CD14-positive monocyte (primary cell): Measurements from ENCODE around the gene SLC24A4. TPM values are rescaled to one million over a fixed set of nuclear protein-coding genes. Genes with fewer than 3 reads are reported as not detected.

ENCODE experiments used
- DNase-seq, 3 donors: peaks; one replicate each; pipeline ENCODE4 v3.0.0-alpha.2; 2011 to 2022
- H2AFZ ChIP-seq: 2 replicates; pipeline ENCODE4 v1.6.0; 2012; ENCODE audit warnings: mild to moderate bottlenecking, low read depth, low read length, inconsistent platforms; ENCODE audit not compliant: insufficient read depth, poor library complexity, severe bottlenecking
- H3K27ac ChIP-seq, 2 donors: 1 replicate in 1 of 2; 2 replicates in 1 of 2; pipeline ENCODE4 v1.5.1; 2012 to 2013; ENCODE audit warnings: low read length in 2 of 2, control low read depth in 1 of 2, inconsistent platforms in 1 of 2, low read depth in 1 of 2, mild to moderate bottlenecking in 1 of 2
- H3K27me3 ChIP-seq, 2 donors: one replicate each; pipeline versions ENCODE4 v1.6.0 to v1.6.1; 2011 to 2013; ENCODE audit warnings: low read length in 2 of 2; ENCODE audit not compliant: control insufficient read depth in 2 of 2, insufficient read depth in 2 of 2
- H3K36me3 ChIP-seq, 2 donors: replicated peaks in 1 of 2; 1 replicate in 1 of 2; 2 replicates in 1 of 2; pipeline versions ENCODE4 v1.5.1 to v1.6.1; 2012 to 2013; ENCODE audit warnings: low read length in 2 of 2, control low read depth in 1 of 2, inconsistent platforms in 1 of 2, mild to moderate bottlenecking in 1 of 2; ENCODE audit not compliant: insufficient read depth in 2 of 2, control insufficient read depth in 1 of 2
- H3K4me1 ChIP-seq, 2 donors: 1 replicate in 1 of 2; 2 replicates in 1 of 2; pipeline versions ENCODE4 v1.5.1 to v1.6.1; 2012 to 2013; ENCODE audit warnings: low read length in 2 of 2, control low read depth in 1 of 2, inconsistent platforms in 1 of 2, mild to moderate bottlenecking in 1 of 2, moderate library complexity in 1 of 2; ENCODE audit not compliant: insufficient read depth in 2 of 2, control insufficient read depth in 1 of 2
- H3K4me2 ChIP-seq: replicated peaks from 2 replicates; pipeline ENCODE3; 2012; ENCODE audit warnings: low read length, moderate library complexity, mild to moderate bottlenecking; ENCODE audit not compliant: poor library complexity, severe bottlenecking; ENCODE audit errors: extremely low read depth
- H3K4me3 ChIP-seq, 3 experiments: fragments of 200-600 bp in 1 of 3; sonication (generic) in 1 of 3; replicated peaks in 1 of 3; 1 replicate in 2 of 3; 2 replicates in 1 of 3; pipeline ENCODE4 v1.5.1; 2011 to 2013; ENCODE audit warnings: low read length in 3 of 3, mild to moderate bottlenecking in 3 of 3, control low read depth in 2 of 3, low read depth in 2 of 3, inconsistent platforms in 1 of 3, moderate library complexity in 1 of 3
- H3K79me2 ChIP-seq: 2 replicates; pipeline ENCODE4 v1.6.0; 2012; ENCODE audit warnings: mild to moderate bottlenecking, control low read depth, inconsistent platforms, low read length, moderate library complexity; ENCODE audit not compliant: insufficient read depth
- H3K9ac ChIP-seq: 2 replicates; pipeline ENCODE4 v1.6.0; 2017; ENCODE audit warnings: low read length, mild to moderate bottlenecking; ENCODE audit not compliant: insufficient read depth, poor library complexity, severe bottlenecking
- H3K9me3 ChIP-seq, 2 donors: replicated peaks in 1 of 2; 1 replicate in 1 of 2; 2 replicates in 1 of 2; pipeline versions ENCODE4 v1.5.1 to v1.6.1; 2012 to 2013; ENCODE audit warnings: low read length in 2 of 2, control low read depth in 1 of 2; ENCODE audit not compliant: control insufficient read depth in 1 of 2, insufficient read depth in 1 of 2
- H4K20me1 ChIP-seq: 2 replicates; pipeline ENCODE4 v1.6.0; 2012; ENCODE audit warnings: mild to moderate bottlenecking, low read length, control low read depth, moderate library complexity; ENCODE audit not compliant: insufficient read depth
- H3K27ac Mint-ChIP-seq, 7 donors: one replicate each; pipeline ENCODE4 v1.8.0; 2020; ENCODE audit warnings: mild to moderate bottlenecking in 7 of 7, mixed read lengths in 7 of 7, moderate library complexity in 6 of 7, inconsistent platforms in 2 of 7
- H3K27me3 Mint-ChIP-seq, 3 donors: one replicate each; pipeline ENCODE4 v1.8.0; 2021 to 2022; ENCODE audit warnings: low read depth in 3 of 3, mild to moderate bottlenecking in 3 of 3, mixed read lengths in 3 of 3, moderate library complexity in 3 of 3, inconsistent platforms in 1 of 3
- H3K36me3 Mint-ChIP-seq, 2 donors: one replicate each; pipeline ENCODE4 v1.8.0; 2020; ENCODE audit warnings: mixed read lengths in 2 of 2, inconsistent platforms in 1 of 2, mild to moderate bottlenecking in 1 of 2
- H3K4me1 Mint-ChIP-seq: one replicate; pipeline ENCODE4 v1.8.0; 2020; ENCODE audit warnings: mild to moderate bottlenecking, mixed read lengths
- H3K4me3 Mint-ChIP-seq, 2 donors: one replicate each; pipeline ENCODE4 v1.8.0; 2020; ENCODE audit warnings: mild to moderate bottlenecking in 2 of 2, mixed read lengths in 2 of 2, moderate library complexity in 1 of 2
- H3K9me3 Mint-ChIP-seq, 7 donors: one replicate each; pipeline ENCODE4 v1.8.0; 2020 to 2022; ENCODE audit warnings: mixed read lengths in 7 of 7, mild to moderate bottlenecking in 6 of 7, moderate library complexity in 6 of 7, inconsistent platforms in 2 of 7
- WGBS: methylation state at CpG from one replicate; pipeline ENCODE4 v1.1.5; 2013; ENCODE audit warnings: missing lambda C conversion rate; ENCODE audit not compliant: insufficient coverage; 5-methylcytosine and 5-hydroxymethylcytosine counted together
- intact Hi-C, 2 donors: fragments of 100-400 bp; cut with micrococcal nuclease; formaldehyde crosslinking; loops; one replicate each; pipeline versions ENCODE4 v1.15.0 to v1.15.1; 2023
- polyA plus RNA-seq, 3 donors: library from polyadenylated mRNA; depleted of rRNA in 1 of 3; unstranded in 2 of 3; stranded (reverse) in 1 of 3; fragments of 300-500 nt in 2 of 3; fragments of >200 nt in 1 of 3; fragmentation: Illumina TruSeq in 2 of 3; gene quantifications; 1 replicate in 2 of 3; 2 replicates in 1 of 3; pipeline ENCODE4 v1.2.3, GENCODE V29; 2012 to 2021
- TF ChIP-seq, protein P1 (sequence below): fragments of 200-600 bp; IDR thresholded peaks from one replicate; pipeline ENCODE4 v1.8.0; 2022; ENCODE audit warnings: antibody characterized with exemption, mild to moderate bottlenecking

Gene SLC24A4
- polyA plus RNA-seq, 3 donors, result 20.0 to 41.9 (median 26.5) TPM

DNA sequence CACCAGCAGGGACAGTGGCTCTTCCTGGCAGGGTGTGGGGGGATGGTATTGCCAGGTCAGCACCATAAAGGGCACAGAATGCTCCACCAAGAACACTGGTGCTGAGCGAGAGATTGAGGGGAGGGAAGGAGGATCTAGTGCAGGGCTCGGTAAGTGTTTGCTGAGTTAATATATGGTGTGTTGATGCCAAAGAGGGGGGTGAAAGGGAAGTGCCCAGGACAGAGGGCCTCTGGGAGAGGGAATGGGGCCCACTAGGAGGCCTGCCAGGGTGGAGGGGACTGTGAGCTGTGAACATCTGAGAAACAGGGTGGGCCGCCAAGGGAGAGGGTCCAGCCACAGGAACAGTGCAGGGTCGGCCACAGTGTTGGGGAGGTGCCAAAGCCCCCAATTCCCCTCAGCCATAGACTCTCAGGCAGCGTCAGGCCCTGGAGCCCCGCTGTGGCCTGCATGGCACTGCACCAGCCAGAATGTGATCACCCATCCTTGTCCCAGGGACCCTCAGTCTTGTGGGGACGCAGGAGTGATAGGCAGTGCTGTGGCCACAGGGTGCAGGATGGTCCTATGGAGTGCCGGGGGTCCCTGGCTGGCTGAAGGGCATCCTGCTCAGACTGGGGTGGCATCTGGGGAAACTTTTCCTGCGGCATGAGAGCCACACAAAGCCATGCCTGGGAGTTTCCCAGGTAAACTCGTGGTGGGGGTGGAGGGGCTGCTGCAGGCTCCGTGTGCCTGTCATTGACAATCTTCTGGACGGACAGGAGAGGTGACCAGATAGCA lies 202.5 kb downstream of the SLC24A4 start:
- Histone ChIP-seq H3K27ac (peak overlapping the region in 1 of 2 donors; percentile 37), H3K9ac (no peak overlapping the region), H3K36me3 (peaks cover 4 to 29% of the 10 kb centered on the region in 2 donors), H2AFZ (no peak overlapping the region), H3K4me2 (peak overlapping the region; percentile 33), H3K27me3 (no peaks in the 10 kb centered on the region), H3K4me1 (peaks cover 17 to 54% of the 10 kb centered on the region in 2 donors), H3K79me2 (peaks cover 98% of the 10 kb centered on the region), H3K4me3 (no peak overlapping the region), H3K9me3 (peaks cover 0 to 5% of the 10 kb centered on the region in 2 donors), H4K20me1 (peaks cover 100% of the 10 kb centered on the region)
- Mint-ChIP-seq H3K27me3 (peaks cover 4 to 10% (median 9%) of the 10 kb centered on the region in 3 donors), H3K4me1 (peaks cover 58% of the 10 kb centered on the region), H3K36me3 (peaks cover 60 to 69% of the 10 kb centered on the region in 2 donors), H3K4me3 (peak overlapping the region in 1 of 2 donors; percentile 12), H3K9me3 (peaks cover 5 to 12% (median 7%) of the 10 kb centered on the region in 7 donors), H3K27ac (peak overlapping the region in 1 of 7 donors; percentile 75)
- 78% methylated on average over 6 of the region's 12 CpGs for WGBS
- TF ChIP-seq, protein P1, sequence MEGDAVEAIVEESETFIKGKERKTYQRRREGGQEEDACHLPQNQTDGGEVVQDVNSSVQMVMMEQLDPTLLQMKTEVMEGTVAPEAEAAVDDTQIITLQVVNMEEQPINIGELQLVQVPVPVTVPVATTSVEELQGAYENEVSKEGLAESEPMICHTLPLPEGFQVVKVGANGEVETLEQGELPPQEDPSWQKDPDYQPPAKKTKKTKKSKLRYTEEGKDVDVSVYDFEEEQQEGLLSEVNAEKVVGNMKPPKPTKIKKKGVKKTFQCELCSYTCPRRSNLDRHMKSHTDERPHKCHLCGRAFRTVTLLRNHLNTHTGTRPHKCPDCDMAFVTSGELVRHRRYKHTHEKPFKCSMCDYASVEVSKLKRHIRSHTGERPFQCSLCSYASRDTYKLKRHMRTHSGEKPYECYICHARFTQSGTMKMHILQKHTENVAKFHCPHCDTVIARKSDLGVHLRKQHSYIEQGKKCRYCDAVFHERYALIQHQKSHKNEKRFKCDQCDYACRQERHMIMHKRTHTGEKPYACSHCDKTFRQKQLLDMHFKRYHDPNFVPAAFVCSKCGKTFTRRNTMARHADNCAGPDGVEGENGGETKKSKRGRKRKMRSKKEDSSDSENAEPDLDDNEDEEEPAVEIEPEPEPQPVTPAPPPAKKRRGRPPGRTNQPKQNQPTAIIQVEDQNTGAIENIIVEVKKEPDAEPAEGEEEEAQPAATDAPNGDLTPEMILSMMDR, result no peak
- intact Hi-C loops, result no loop called here
- no peak for DNase-seq

DNA sequence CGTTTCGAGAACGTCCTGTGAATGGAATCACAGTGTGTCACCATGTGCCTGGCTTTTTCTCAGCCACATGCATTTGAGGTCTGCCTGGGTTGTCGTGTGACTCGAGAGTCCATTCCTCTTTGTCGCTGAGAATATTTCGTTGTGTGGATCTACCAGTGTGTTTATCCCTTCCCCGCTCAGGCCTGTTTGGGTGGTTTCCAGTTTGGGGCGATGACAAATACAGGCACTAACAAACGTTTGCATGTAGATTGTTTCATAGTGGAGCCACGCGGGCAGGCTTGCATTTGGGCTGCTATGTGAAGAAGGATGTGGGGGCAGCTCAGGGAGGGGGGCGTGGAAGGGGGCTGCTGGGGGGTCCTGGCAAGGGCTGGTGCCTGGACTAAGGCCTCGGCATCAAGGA lies 204.8 kb downstream of the SLC24A4 start:
- Histone ChIP-seq H3K9me3 (peaks cover 0 to 5% of the 10 kb centered on the region in 2 donors), H3K4me3 (no peak overlapping the region), H3K27me3 (no peaks in the 10 kb centered on the region), H3K4me2 (no peak overlapping the region), H3K36me3 (peaks cover 2 to 16% of the 10 kb centered on the region in 2 donors), H4K20me1 (peaks cover 100% of the 10 kb centered on the region), H3K27ac (no peak overlapping the region), H3K4me1 (peaks cover 37 to 61% of the 10 kb centered on the region in 2 donors), H2AFZ (no peak overlapping the region), H3K79me2 (peaks cover 98% of the 10 kb centered on the region), H3K9ac (no peak overlapping the region)
- intact Hi-C loops, result no loop called here
- TF ChIP-seq, protein P1, result no peak
- peak in 1 of 3 donors; percentile 51 for DNase-seq
- peaks cover 61% of the 10 kb centered on the region for H3K4me1 Mint-ChIP-seq
- H3K4me3 Mint-ChIP-seq, result no peak overlapping the region
- WGBS, result 90% methylated on average over 10 of the region's 14 CpGs
- peak overlapping the region in 1 of 7 donors; percentile 13 for H3K27ac Mint-ChIP-seq
- H3K9me3 Mint-ChIP-seq, result peaks cover 3 to 12% (median 6%) of the 10 kb centered on the region in 7 donors
- H3K36me3 Mint-ChIP-seq, result peaks cover 51 to 64% of the 10 kb centered on the region in 2 donors
- peaks cover 3 to 8% (median 4%) of the 10 kb centered on the region in 3 donors for H3K27me3 Mint-ChIP-seq
